Epidermal melanocyte (primary cell): ENCODE measurements around the gene CCDC186.
A peak's percentile ranks its signal among the peaks of the same experiment; 100 is the strongest.

Experiments
- DNase-seq: peaks from one replicate; pipeline ENCODE4 v3.0.0; 2011; ENCODE audit warnings: low spot score; ENCODE audit not compliant: insufficient read length

Gene CCDC186

DNA sequence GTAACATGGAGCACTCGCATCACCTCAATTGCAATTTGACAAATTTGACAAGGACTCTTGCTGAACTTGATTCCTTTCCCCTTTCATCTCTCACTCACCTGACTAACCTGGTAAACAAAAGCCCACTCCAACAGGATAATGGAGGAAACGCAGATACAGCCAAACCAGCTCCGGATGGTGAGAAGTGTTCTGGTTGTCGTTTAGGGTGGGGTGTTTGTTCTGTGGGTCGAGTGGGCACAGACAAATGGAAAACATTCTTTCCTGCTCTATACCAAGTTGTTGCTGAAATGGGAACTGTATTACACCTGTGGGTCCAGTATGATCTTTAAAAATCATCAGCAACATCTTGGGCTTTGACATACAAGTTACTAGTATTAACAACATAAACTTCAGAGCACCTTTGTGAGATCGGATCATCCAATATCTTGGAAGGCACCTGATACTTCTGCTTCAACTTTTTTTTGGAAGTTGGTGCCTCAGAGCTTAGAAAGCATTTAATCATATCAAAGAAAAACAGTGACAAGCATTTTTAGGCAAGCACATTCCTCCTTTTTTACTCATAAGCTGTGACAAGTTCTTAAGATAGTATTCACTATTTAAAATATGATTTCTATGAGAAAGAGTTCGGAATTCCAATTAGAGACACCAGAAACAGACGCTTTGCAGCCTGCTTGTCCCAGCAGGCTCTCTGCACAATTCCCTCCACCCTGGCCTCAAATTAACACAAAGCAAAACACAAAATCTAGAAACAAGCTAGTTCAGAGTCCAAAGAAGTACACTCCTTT lies 58.1 kb downstream of the CCDC186 start:
- no peak for DNase-seq

- DNase-seq = no peak
Observed at GRCh38 chr10:114110174-114110972, 63.6 kb downstream of the CCDC186 start.

DNA sequence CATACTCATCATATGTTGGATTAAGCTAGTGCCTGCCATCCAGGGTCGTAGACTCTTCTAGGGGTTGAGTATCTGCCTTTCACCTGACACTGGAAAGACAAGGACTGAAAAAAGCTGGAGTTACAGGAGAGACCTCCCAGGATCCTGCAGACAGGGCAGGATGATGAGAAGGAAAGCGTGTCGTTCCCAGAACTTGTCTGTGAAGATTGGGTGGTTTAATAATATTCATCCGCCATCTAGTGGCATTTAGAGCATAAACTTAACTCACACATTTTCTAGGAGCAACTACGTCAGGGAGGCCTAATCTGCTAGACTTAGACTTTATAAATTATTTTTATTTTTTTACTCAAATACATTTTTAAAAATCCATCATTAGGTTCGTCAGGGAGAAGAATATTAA lies 70.7 kb downstream of the CCDC186 start:
- DNase-seq = peak; percentile 50

- DNase-seq = no peak
Observed at GRCh38 chr10:114102256-114102655, 71.7 kb downstream of the CCDC186 start.

DNA sequence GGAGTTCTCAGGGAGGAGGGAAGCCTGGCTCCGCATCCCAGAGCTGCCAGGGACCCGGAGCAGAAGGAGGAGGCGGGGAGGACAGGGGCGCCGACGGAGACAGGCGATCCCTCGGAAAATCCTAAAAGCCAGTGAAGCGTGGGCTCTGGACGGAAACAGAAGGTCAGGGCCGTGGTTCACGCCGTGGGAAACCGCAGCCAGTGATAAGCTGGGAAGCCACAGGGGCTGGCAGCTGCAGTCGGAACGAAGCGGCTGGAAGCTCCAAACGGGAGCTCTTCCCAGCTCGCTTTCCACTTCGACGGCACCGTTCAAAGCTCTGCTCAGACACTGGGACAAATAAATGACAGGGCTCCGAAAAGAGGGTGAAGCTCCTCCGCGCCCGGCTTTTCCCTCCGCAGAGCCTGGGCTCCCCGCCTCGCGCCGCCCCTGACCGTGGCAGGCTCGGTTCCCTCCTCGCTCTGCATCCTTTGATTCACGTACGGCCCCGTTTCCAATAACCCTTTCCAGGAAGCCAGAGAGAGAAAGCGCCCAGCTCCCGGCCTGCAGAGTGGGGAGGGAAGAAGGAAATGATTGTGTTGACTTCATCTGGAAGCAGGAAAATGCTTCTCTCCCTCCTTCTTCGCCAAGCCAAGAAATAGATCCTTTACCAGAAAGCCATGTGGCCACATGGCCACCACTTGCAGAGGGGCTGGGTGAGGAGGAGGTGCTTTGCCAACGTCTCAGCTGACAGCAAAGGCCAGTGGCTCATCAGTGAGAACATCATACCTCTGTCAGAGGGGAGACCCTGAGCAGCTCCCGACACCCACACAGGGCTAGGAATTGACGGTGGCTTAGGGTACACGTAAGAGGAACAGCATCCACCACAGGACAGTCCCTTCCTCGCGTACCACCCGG lies 72.9 kb downstream of the CCDC186 start:
- DNase-seq = no peak

GRCh38 chr10:114096864-114097263 lies 77.1 kb downstream of the CCDC186 start:
- DNase-seq = no peak

- no peak for DNase-seq
Observed at GRCh38 chr10:114095559-114096337, 78.3 kb downstream of the CCDC186 start.

- no peak for DNase-seq
Observed at GRCh38 chr10:114094795-114095194, 79.2 kb downstream of the CCDC186 start.

DNA sequence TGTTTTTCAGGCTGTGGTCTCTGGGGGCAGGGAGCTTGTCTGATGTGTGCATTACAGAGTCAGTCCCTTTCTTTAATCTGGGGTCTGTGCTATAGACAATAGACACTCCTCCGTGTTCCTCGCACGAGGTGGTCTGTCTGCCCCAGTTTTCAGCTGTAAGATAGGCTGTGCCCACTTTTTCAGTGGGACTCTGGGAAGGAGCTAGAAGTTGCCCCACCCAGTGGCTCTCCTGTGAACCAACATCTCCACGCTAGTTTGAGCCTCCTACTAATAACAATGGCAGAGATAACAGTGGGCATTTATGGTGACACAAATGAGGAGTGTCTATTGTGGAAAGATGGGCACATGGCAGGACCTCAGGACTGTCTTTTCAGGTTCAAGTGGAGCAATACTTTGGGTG lies 86.3 kb downstream of the CCDC186 start:
- no peak for DNase-seq

GRCh38 chr10:114087255-114087654 lies 86.7 kb downstream of the CCDC186 start:
- DNase-seq = no peak

DNA sequence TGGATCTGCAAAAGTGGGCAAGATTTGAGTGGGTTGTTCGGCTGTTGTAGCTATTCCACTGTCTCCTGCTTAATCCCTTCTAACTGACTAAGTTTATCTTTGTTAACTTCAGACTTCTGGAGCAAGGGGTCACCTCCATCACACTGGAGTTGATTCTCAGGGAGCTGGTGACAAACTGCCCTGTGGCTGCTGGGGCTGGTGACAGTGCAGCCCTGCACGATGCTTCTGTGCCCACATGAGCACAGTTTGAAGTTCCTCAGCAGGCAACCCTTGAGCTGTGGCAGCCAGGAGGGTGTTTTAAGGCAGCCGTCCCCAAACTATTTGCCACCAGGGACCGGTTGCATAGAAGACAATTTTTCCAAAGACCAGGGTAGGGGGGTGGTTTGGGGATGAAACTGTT lies 89.8 kb downstream of the CCDC186 start:
- no peak for DNase-seq

DNA sequence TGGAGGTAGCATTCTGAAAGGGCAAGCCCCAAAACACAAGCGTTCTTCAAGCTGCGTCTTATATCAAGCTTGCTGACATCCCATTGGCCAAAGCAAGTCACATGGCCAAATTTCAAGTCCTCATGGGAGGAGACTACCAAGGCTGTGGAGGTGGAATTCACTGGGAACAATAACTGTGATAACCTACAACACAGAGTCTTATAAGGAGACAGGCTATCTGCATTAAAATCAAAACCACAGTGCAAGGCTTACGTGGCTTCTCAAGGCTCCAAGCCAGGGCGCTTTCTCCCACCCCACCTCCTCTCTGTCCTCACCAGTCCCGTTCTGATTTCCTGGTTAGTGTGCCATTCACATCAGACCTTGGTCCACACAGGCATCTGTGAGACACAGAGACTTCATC lies 91.0 kb downstream of the CCDC186 start:
- no peak for DNase-seq

- no peak for DNase-seq
Observed at GRCh38 chr10:114081911-114082583, 92.0 kb downstream of the CCDC186 start.

DNA sequence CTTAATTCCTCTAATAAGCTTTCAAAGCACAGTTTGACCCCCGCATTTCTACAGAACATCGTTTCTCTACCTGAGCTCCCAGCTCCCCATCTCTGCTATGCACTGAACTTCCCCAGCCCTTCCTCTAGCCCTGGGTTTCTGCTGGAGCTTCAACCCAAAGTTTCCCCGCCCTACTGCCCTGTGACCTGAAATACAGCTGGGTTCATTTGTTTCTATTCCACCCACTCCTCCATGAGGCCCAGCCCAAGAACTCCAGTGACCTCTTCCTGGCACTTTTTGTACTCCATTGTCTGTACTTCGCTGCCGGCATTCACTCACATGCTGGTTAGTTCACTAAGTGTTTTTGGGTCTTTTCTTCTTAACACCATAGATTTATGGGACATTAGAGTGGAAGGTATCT lies 94.6 kb downstream of the CCDC186 start:
- DNase-seq = no peak

DNA sequence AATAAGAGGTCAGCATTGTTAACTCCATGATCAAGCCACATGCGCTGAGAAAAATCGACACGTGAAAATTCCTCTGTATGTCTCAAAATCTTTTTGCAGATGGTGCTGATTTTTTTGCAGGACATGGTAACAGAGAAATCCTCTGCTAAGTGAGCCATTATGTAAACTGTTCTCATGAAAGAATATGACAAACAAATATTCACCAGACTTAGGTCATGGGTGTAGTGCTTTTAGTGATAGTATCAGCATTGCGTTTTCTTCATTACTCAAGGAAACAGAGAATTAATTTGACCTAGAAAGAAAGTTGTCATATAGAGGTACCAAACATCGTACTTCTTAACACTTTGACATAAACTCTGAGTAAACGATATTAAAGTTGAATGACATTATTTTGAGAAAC lies 95.7 kb downstream of the CCDC186 start:
- no peak for DNase-seq

GRCh38 chr10:114077815-114078219 lies 96.2 kb downstream of the CCDC186 start:
- no peak for DNase-seq

DNA sequence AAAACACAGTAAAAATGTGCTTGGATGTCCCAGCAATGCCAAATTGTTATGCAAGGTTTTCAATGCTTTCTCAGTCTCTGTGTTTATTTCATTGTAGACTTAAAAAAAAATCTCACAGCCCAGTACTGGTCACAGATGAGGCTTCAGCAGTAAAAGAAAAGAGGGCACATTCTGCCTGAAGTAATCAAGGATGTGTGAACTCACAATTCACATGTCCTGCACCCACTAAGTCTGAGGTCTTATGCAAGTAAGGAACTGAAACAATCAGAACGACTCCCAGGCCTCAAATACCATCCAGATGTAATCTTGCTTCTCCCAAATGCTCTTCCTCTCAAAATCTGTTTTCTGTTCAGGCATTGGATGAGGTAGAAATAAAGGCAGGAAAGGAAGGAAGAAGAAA lies 96.7 kb downstream of the CCDC186 start:
- DNase-seq = no peak

DNA sequence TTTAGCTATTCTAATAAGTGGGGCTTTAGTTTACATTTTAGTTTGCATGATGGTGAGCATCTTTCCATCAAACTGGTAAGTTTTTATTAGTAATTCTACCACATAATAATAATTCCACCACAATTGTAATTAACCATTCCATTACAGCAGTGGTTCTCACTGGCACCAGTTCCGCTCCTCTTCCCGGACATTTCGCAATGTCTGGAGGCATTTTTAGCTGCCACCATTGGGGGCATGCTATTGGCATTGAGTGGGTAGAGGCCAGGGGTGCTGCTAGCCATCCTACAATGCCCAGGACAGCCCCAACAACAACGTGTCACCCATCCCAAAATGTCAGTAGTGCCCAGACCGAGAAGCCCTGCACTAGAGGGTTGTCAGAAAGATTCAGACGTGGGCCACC lies 98.9 kb downstream of the CCDC186 start:
- no peak for DNase-seq

DNA sequence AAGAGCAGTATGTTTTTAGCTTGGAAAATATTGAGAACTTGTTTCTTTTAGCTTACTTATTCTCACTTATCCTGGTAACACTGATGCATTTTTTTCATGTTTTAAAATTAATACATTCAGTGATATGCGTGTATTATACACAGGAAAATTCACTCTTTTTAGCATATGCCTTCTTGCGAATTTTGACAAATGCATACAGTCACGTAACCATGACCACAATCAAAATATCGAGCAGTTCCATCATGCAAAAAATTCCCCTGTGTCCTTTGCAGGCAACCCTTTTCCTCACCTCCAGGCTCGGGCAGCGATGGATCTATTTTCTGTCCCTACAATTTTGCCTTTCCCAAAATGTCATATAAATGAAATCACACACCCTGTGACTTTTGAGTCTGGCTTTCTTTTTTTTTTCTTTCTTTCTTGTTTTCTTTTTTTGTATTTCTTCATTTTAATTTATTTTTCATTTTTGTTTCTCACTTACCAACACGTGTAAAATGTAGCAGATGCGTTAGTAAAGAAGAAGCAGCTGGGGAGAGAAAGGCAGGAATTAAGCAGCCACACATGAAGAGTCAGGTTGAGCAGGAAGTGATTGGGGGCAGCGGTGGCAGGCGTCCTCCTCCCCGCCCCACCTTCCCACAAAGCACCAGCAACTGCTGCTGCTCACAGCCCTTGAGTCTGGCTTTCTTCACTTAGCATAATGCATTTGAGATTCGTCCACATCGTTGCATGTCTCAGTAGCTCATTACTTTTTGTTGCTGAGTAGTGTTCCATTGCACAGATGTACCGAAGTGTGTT lies 100.4 kb downstream of the CCDC186 start:
- no peak for DNase-seq

GRCh38 chr10:114071178-114071577 lies 102.8 kb downstream of the CCDC186 start:
- no peak for DNase-seq
